ENCODE results near the gene IL1RAPL1.

DNA sequence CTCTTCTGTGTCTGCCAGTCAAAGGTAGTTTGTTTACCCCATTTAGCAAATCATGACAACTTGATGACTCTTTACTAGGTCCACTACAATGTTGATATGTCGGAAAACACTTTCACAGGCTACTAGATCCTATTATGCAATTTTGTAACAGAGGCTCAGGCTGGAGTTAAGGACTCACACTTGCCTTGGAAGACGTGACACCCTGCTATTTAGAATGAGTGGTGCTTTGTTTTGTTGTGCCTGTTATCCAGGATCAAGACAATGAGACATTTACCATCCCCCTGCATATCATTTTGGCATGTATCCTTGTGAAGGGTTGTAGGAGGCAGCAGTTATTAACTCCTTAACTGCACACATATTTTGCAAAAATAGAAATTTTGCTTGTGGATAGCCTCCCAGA lies 263.7 kb downstream of the IL1RAPL1 start:
- TF ChIP-seq, protein P1, sequence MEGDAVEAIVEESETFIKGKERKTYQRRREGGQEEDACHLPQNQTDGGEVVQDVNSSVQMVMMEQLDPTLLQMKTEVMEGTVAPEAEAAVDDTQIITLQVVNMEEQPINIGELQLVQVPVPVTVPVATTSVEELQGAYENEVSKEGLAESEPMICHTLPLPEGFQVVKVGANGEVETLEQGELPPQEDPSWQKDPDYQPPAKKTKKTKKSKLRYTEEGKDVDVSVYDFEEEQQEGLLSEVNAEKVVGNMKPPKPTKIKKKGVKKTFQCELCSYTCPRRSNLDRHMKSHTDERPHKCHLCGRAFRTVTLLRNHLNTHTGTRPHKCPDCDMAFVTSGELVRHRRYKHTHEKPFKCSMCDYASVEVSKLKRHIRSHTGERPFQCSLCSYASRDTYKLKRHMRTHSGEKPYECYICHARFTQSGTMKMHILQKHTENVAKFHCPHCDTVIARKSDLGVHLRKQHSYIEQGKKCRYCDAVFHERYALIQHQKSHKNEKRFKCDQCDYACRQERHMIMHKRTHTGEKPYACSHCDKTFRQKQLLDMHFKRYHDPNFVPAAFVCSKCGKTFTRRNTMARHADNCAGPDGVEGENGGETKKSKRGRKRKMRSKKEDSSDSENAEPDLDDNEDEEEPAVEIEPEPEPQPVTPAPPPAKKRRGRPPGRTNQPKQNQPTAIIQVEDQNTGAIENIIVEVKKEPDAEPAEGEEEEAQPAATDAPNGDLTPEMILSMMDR (IDR thresholded peaks at IDR 0.05): no peak
- no peak for TF ChIP-seq EP300 (IDR thresholded peaks at IDR 0.05)
- TF ChIP-seq POLR2AphosphoS5 (IDR thresholded peaks at IDR 0.05): no peak

Data from esophagus muscularis mucosa (tissue), 4 donors.